Fibroblast of villous mesenchyme (primary cell): Measurements from ENCODE around the gene ASS1. TPM values are rescaled to one million over a fixed set of nuclear protein-coding genes. Genes with fewer than 3 reads are reported as not detected.

ENCODE experiments used
- DNase-seq: peaks from one replicate; pipeline ENCODE4 v3.0.0-alpha.2; 2010; ENCODE audit warnings: low read depth
- H3K4me3 ChIP-seq: 2 replicates; pipeline ENCODE4 v1.5.1; 2011; ENCODE audit warnings: low read depth, mild to moderate bottlenecking, low read length
- CTCF ChIP-seq: IDR thresholded peaks from 2 replicates; pipeline ENCODE4 v1.5.1; 2012; ENCODE audit warnings: low read depth, mild to moderate bottlenecking, low read length; ENCODE audit not compliant: insufficient read depth
- total RNA-seq: library from RNA; depleted of rRNA; stranded (reverse); fragments of >200 nt; gene quantifications from 2 replicates; pipeline ENCODE4 v1.2.3, GENCODE V29; 2012

ASS1 gene
- total RNA-seq, 1 donor: 230 TPM

DNA sequence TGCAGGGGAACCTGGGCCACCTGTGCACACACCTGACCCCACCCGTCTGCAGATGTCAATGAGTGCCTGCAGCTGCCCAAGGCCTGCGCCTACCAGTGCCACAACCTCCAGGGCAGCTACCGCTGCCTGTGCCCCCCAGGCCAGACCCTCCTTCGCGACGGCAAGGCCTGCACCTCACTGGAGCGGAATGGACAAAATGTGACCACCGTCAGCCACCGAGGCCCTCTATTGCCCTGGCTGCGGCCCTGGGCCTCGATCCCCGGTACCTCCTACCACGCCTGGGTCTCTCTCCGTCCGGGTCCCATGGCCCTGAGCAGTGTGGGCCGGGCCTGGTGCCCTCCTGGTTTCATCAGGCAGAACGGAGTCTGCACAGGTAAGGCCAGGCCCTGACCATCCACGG is 14.5 kb upstream of the ASS1 start:
- TF ChIP-seq CTCF: no peak
- H3K4me3 ChIP-seq: no peak overlapping the region
- DNase-seq: no peak

GRCh38 chr9:130430734-130431535 is 13.8 kb upstream of the ASS1 start:
- DNase-seq: no peak
- no peak for TF ChIP-seq CTCF

DNA sequence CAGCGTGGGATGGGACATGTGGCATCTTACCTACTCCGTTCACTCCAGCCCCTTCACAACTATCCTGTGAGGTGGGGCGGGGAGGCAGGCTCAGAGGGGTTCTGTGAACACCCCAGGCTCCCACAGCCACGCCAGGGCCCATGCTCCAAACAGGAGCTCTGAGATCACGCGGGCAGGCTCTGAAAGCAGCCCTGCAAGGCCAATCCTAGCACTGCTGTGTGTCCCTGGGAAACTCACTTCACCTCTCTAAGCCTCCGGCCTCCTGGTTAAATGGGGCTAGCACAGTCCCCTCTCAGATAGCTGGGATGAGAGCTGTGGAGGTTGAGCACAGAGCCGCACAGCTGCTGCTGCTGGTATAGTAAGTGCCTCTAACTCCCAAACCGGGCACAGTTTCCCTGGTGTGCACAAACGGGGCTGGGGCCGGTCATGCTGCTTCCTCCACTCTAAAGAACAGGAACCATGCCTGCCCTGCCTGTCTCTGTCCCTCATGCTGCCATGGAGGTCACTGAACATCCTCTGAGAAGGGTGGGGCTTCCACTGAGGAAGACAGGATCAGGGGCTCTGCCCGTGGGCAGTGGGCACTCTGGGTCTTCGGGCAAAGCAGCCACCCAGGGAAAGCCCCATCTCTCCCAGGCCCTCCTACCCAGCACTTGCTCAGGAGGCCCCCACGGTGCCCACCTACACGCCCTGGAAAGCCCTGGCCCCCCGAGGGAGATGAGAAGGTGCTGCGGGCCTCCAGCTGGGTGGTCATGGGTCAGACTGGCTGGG is 13.0 kb upstream of the ASS1 start:
- H3K4me3 ChIP-seq: no peak overlapping the region
- TF ChIP-seq CTCF: no peak
- DNase-seq: no peak

More at GRCh38 chr9:130430734-130431535, 13.8 kb upstream of the ASS1 start:
- no peak overlapping the region for H3K4me3 ChIP-seq

DNA sequence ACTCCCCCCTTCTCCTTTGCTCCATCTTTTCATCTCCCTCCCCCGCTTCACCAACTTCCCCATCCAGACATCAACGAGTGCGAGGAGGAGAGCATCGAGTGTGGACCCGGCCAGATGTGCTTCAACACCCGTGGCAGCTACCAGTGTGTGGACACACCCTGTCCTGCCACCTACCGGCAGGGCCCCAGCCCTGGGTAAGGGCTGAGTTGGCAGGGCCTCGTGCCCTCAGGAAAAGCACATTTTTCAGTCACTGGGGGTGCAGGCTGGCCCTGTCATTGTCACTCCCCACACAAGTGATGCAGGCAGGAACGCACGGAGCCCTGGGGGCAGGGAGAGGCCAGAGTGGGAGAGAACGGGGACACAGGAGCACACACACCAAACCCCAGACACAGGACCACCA is 12.4 kb upstream of the ASS1 start:
- H3K4me3 ChIP-seq: no peak overlapping the region
- no peak for DNase-seq
- TF ChIP-seq CTCF: no peak

- no peak overlapping the region for H3K4me3 ChIP-seq
- no peak for TF ChIP-seq CTCF
- DNase-seq: no peak
These were observed 12.0 kb upstream of the ASS1 start for GRCh38 chr9:130432796-130433167.

DNA sequence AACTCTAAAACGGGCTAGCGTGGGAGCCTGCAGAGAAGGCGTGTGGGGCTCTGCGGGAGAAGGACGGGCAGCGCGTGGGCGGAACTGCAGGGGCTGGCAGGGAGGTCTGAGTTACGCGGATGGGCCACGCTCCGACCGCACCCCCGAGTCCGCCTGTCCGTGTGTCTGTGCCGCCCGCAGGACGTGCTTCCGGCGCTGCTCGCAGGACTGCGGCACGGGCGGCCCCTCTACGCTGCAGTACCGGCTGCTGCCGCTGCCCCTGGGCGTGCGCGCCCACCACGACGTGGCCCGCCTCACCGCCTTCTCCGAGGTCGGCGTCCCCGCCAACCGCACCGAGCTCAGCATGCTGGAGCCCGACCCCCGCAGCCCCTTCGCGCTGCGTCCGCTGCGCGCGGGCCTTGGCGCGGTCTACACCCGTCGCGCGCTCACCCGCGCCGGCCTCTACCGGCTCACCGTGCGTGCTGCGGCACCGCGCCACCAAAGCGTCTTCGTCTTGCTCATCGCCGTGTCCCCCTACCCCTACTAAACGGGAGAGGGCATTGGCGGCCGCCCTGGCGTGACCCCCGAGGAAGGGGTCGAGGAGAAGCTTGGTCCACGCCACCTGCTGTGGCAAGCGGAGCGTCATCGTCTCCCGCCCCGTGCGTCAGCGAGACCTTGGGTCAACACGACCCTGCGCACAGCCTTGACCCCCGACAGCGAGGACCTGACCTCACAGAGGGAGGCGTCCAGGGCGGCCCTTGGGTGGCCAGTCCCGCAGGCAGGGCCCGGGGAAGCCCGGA is 11.4 kb upstream of the ASS1 start:
- DNase-seq: peak; percentile 47
- TF ChIP-seq CTCF: peak; percentile 47
- H3K4me3 ChIP-seq: peak overlapping the region; percentile 18
